GM21515 (cell line): Measurements from ENCODE around the gene FAM186B.
"Not testable (repeated sequence)": the region's sequence is repeated elsewhere in the genome, so short reads cannot be mapped to it uniquely, and the experiment has no call there.

Source experiments
- ATAC-seq: cut with Tn5 transposase; IDR thresholded peaks from one replicate; pipeline ENCODE4 v1.9.1; 2021; ENCODE audit not compliant: unreplicated experiment

FAM186B gene

DNA sequence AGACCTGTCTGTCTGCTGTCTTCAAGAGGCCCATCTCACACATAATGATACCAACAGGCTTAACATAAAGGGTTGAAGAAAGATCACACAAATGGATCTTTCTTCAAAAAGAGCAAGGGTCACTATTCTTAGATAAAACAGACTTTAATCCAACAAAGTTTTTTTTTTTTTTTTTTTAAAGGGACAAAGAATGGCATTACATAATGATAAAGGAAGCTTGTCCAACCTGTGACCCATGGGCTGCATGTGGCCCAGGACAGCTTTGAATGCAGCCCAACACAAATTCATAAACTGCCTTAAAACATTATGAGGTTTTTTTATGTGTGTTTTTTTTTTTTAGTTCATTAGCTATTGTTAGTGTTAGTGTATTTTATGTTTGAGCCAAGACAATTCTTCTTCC lies 6.8 kb upstream of the FAM186B start:
- no peak for ATAC-seq

DNA sequence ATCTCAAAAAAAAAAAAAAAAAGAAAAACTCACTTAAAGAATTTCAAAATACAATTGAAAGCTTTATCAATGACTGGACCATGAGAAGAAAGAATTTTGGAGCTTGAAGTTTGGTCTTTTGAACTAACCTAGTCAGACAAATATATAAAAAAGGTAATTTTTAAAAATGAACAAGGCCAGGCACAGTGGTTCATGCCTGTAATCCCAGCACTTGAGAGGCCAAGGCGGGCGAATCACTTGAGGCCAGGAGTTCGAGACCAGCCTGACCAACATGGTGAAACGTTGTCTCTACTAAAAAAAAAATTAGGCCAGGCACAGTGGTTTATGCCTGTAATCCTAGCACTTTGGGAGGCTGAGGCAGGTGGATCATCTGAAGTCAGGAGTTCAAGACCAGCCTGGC lies 5.3 kb upstream of the FAM186B start:
- ATAC-seq = not testable (repeated sequence)

DNA sequence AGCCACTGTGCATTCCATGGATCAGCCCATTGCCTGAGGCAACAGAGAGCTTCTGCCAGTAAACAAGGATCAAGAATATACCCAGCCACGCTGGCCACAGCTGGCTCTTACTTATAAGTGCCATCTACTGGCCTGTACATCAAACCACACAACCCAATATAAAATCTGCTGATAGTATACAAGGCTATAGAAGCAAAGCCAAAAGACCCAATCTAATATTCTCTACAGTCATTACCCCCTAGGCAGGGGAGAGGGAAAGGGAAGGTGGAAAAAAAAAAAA lies 4.4 kb upstream of the FAM186B start:
- ATAC-seq = no peak

DNA sequence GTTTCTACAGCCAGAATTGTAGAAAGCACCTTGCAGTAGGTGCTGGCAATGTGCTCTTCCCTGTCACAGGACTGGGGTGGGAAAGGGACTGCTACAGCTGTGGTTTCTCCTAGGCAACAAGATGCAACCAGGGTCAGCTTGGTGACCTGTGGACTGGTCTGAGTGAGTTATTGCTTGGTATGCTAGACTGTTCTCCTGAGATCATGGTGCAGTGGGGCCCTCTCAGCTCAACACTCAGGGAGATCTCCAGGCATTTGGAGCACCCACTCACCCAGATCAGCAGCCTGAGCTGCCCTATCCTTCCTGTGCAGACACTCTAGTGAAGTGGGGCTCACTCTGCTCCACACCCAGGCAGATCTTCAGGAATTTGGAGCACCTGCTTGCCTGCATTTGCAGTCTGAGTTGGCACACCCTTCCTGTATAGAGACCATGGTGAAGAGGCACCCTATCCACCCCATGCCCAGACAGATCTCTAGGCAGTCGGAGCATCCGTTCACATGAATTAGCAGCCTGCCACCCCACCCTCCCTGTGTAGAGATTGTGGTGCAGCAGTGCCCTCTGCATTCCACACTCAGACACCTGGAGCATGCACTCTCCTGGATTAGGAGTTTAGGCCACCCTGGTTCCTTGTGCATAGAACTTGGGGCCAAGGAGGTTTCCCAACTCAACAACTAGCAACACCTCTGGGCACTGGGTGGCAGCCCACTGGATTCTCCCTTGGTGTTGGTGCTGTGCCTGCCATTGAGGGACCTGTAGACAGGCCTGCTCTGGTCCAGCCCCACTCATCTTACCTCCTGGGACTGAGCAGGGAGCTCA lies 3.8 kb upstream of the FAM186B start:
- no peak for ATAC-seq

DNA sequence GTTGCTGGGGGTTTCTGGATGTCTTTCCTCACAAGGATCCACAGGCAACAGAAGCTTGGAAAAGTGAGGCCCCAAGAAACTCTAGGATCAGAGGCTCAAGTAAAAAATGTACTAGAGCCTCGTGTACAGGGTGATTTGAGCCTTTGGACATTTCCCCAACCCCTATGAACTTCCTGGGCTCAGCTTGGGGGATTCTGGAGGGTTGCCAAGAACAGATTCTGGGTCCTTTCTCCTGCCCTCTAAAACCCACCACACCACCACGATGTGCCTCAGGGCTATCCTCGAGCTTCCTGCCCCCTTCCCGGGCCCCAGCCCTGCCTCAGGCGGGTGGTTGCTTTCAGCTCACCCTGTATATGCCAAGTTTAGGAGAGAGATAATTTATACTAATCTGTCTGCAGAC lies 583 bp downstream of the FAM186B start:
- no peak for ATAC-seq

DNA sequence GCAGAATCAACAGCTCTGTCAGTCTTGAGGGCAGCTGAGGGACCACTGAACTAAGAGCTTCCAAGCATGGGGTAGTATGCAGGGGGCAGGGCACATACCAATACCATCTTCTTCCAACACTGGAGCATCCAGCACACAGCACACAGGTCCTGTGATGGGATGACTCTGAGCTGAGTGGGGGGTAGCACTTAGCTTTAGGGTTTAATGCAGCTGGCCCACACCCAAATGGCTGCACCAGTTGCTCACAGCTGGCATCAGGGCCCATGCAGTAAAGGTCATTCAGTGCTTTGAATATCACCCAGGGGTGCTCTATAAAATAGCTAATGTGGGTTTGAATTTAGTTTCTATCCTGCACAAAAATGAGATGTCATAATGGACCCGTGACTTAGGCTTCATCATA lies 1.7 kb downstream of the FAM186B start:
- no peak for ATAC-seq

DNA sequence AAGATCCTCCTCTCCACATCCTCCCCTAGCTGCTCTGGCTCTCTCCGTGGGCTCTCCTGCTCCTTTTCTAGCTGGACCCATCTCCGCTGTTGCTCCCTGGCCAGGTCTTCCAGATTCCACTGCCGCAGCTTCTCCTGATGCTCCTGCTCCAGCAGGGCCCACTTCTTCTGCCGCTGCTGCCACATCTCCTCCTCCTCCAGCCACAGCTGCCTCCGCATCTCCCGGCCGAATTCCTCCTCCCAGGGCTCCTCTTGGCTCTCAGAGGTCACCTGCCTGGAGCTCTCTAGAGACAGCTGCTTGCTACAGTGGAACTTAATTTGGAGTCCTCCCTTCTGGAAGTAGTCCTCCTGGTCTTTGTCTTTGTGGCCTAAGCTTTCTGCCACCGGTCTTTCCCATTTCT lies 5.5 kb downstream of the FAM186B start:
- ATAC-seq = no peak

DNA sequence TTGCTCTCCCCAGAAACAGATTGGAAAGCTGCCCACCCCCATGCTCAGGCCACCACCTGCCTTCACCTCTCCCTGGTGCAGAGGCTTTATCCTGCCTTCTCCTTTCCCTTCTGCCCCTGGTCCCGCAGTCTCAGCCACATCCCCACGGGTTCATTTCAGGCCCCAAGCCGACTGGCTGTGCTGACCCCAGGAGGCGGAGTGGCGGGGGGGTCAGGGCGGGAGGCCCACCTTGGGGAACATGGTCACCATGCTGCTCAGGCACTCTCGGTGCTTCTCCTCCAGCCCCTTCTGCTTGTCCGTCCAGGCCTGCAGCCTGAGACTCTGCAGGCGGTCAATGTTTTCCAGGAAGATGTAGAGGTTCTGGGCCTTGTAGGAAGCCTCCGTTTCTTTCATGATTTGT lies 6.9 kb downstream of the FAM186B start:
- ATAC-seq = no peak

DNA sequence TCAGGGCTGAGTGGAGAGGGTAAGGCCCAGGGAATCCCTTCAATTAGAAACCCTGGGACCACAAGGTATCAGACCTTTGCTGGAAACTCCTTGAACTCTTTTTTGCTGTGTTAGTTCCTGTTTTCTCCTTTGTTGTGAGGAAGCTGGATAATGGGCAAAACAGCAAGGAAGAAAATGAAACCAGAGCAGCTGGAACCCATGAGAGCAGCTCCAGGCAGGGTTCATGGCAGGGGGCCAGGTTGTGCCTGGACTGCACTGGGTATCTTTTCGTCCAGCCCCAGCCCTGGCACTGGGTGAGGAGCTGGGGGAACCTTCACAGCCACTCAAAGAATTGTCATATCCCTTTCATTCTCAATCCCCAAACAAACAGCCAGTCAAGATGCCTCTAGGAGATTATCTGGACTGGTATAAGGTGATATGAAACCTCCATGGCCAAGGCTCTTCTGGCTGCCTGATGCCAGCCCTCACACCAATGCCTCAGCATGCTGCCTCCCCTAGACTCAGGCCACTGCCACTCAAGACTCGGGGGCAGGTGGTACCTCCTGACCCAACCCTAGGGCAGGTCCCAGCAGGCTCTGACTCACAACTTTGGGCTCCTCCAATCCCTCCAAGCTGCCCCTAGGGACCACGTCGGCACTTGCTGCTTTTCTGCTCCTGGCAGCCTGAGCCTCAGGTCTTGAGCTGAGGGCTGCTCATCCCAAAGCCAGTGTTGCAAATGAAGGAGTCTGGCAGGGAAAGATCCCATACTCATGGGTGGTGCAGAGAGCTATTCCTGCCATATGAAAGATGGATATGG lies 16.5 kb downstream of the FAM186B start:
- ATAC-seq = no peak

DNA sequence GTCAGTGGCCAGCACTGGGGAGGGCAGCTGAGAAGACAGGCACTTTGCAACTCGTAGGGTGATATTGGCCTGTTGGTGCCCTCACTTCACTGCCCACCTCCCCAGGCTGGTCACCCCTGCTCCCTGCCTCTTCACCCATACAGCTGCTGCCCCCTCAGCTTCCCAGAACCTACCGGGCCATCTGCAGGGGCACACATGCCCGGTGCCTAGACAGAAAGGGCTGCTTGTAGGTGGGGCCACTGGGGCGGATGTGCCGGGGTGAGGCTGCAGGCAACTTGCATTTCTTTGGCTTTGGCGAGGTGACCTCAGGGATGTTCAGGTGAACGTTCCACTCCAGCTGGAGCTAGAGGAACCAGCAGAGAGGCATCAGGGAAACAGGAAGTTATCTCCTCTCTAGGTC lies 17.2 kb downstream of the FAM186B start:
- no peak for ATAC-seq

DNA sequence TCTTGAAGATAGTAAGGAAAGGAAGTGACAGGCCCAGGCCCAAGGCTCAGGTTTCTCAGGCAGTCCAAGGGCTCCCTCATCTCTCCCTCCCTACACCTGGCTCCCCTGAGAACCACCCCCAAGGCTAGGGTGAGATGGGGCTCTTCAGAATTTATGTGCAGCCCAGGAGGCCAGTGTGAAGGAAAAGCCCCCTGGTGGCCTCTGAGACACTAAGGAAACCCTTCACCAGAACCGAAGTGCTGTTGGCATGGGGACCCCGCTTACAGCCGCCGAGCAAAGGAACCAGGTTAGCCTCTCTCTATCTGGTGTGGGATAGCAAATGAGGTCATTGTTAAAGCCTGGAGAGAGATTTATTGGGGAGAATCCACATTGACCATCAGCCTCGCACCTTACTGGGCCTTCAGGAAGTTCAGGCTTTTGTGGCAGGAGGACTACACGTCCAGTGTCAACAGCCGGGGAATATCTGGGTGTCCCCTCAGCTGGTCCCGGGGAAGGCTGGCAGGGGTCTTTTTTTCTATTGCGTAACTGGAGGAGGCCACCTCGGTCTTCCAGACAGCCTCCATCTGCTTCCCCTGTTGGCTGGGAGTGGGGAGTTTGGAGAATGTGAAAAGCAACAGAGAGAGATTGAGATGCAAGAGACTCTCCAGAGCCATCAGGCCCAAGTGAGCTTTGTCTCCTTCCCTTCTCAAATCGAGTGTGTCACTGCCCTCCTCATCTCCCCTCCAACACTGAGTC lies 18.1 kb downstream of the FAM186B start:
- ATAC-seq = no peak

DNA sequence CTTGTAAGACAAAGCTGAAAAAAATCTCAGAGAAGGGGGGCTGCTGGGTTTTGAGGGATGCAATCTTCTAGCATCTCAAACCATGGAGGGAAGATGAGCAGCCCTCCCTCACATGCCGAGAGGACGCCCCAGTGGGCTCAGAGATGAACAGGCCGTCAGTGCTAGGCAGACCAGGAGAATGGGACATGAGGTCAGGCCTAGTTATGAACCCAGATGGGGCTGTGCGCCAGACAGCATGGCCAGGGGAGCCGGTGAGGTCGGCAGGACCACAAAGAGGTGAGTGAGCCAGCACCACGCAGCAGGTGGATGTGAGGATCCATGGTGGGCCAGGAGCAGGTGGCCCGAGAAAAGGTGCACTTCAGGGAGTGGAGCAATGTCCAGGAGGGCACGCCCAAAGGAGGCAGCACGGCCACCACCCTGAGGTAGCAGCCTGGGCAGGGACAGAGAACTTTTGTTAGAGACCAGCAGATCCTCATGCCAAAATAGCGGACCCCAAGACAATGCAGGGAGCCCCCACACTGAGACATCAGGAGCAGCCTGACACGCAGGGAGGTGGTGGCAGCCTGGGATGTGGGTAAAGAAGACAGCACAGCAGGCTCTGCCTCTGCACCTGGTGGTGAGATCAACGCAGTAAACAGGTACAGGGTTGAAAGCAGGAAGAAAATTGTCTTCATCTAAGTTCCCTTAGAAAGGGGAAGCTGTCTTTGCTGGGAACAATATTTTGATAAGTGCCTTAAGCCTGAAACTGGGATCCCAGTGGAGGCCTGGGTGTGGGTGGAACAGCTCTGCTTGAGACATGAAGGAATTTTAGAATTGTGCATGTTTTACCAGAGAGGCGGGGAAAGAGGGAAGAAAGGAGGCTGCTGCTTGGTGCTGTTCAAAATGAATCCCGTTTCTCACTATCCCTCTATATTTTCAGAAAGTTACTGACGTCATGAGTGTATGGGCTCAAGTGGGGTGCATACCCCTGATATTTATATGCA lies 19.7 kb downstream of the FAM186B start:
- ATAC-seq = no peak

DNA sequence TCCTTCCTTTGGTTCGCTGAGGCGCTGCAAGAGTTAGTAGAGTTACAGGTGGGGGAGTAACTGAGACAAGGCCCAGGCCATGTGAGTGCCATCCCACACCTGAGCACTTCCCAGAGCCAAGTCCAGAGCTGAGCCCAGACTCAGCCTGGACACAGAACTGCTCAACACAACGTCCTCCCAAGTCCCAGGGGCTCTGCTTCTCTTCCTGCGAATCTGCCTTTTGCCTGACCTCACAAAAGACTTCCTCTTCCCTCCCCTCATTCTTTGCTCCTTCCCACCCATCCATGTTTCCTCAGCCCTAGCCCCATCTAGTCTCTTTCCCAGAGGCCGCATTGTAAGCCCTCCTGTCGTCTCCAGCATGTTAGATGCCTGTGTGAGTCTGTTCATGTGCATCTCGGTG lies 20.8 kb downstream of the FAM186B start:
- no peak for ATAC-seq

DNA sequence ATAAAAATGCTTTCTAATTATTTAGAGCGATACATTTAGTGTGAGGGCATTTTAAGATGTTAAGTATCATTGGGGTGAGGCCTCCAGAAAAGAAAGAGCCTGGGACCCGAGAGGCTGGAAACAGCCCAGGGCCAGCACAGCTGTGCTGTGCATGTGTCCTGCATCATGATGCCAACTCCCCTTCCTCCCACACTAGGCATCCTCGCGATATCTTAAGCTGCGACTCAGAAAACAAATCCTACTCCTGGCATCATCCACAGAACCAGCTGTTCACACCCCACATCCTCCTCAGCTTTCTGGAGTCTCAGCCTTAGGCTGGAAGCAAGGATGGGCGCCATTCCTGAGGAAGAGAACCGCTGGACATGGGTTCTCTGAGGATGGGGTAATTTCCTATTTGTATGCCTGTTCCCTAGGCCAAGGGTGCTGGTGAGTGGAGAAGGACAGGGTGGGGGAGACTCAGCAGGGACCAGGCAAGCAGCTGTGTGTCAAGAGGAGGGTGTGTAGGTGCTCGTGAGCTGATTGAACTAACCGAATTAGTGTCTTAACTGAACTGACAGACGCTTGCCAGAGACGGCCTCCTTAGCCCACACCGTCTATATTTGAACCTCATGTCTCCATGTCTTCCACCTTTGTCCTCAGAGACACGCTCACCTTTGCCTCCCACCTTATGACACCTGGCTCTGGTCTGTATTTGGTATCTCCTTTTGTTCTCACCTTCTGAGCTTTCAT lies 21.9 kb downstream of the FAM186B start:
- no peak for ATAC-seq

DNA sequence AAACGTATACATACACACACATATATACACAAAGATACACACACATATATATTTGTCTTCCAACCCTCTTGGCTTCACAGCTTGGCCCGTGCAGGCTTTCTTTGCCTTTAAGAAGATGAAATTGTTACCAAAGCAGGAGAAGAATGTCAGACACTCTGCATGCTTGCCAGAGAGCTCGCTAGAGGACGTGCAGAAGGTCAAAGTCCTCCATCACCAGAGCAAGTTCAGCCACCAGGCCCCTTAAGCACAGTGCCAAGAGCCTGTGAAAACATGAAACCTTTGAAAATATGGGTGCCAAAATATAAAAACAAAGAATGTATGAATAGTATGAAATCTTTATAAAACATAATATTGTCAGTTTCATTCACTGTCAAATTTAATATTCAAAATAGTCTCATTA lies 22.6 kb downstream of the FAM186B start:
- ATAC-seq = no peak

DNA sequence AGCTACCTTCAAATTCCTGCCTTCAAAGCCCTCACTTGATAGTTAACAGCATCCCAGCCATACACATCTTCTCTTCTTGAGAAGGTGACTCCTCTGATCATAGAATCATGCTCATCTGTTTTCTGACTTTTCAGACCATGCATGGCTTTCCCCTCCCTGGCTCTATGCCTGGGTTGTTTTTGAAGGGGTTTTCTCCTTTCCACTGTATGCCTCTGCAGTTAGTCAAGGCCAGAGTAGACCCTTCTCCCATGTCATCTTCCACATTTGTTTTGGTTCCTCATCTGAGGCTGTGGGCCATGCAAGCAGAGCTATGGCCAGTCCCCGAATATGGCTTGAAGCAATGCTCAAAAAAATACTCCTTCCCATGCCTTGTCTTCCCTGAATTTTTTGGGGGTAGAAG lies 23.2 kb downstream of the FAM186B start:
- ATAC-seq = no peak

DNA sequence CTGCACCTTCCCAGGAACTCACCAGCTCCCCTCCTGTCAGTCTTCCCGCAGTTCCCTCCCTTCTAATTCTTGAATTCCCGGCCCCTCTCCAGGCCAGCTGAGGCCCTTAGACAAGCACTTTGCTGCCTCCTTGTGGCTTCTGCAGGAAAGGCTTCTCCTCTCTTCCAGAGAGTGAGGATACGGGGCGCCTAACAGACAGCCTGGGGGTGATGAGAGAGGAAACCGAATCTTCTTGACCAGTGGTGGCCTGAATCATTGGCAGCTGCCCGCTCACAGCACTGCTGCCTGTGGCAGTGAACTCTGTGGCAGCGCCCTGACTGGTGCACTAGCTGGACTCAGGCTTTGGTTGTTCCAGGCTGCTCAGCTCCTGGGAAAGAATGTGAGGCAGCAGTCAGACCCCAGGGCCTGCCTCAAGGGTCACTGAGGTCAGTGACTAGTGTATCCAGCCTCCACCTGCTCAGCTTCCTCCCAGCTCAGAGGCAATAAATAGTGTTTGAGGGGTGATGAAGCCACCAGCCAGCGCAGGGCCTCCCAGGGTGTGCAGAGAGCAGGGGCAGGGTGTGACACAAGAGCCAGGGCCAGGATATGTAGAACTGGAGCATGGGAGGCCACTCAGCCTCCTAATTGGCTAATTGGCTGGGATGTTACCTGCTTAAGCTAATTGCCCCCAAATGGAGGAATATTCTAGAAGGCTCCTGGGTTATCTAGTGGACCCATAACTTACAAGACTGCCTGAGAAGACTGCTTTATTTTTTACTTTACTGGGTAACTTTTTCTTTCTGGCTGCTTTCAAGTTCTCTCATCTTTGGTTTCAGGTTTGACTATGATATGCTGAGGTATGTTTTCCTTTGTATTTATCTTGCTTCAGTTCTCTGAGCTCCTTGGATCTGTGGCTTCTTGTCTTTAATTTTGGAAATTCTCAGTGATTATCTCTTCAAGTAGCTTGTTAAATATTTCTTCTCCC lies 24.6 kb downstream of the FAM186B start:
- no peak for ATAC-seq

DNA sequence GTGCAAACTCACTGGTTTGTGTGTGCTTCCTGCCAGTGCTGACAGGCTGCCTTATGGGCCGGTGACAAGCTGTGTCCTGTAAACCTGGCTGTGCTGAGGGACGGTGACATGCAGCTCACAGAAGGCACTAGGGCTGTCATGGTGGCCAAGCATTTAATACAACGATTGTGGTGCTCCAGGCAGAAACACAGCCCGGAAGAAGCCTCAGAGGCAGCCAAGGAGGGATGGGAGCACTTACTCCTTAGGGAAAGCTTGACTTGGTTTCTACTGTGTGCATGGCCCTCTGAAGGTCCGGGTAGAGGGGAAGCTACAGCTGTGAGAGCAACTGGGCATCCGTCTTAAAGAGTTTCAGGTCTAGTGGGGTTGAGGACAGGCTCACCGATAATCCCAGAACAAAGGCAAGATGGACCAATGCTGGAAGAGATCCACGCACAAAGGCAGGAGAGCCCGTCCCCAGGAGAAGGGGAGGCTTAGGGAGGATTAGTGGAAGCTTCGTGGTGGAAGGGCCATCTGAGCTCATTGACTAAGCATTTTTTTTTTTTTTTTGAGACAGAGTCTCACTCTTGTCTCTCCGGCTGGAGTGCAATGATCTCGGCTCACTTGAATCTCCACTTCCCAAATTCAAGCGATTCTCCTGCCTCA lies 26.8 kb downstream of the FAM186B start:
- ATAC-seq = no peak
